ENCODE measurements around the gene DMD. TPM values are rescaled to one million over a fixed set of nuclear protein-coding genes. Genes with fewer than 3 reads are reported as not detected.

The DMD gene
- total RNA-seq, 5 donors from 2014 or later (not counting 1 experiment from before 2014, with no cell fraction given) = 0.73 to 1.6 (median 0.88) TPM; not detected in 1

- ATAC-seq (replicated peaks in 1 of 4) = no peak
- ChIA-PET POLR2A (no interaction called here), CTCF (no interaction called here)
- Histone ChIP-seq H3K27ac (ENCODE audit: low read length) (no peak overlapping the region), H3K27me3 (replicated peaks in 1 of 2; ENCODE audit: control insufficient read depth in 2 of 2, extremely low read depth in 1 of 2, insufficient read depth in 2 of 2, low read length in 1 of 2) (no peaks in the 10 kb centered on the region), H3K36me3 (ENCODE audit: control insufficient read depth in 2 of 2, extremely low read depth in 1 of 2, insufficient read depth in 1 of 2, low read length in 1 of 2) (no peaks in the 10 kb centered on the region), H3K9me3 (no peaks in the 10 kb centered on the region), H3K4me1 (ENCODE audit: control insufficient read depth in 1 of 2, extremely low read depth in 1 of 2, insufficient read depth in 2 of 2, low read length in 2 of 2) (no peaks in the 10 kb centered on the region), H3K4me3 (ENCODE audit: control insufficient read depth in 1 of 2, extremely low read depth in 1 of 2, low read length in 1 of 2) (no peak overlapping the region)
- no peaks in the 10 kb centered on the region for H3K27me3 Mint-ChIP-seq
- H3K9me3 Mint-ChIP-seq = no peaks in the 10 kb centered on the region
- no peak overlapping the region for H3K4me3 Mint-ChIP-seq
- H3K36me3 Mint-ChIP-seq = no peaks in the 10 kb centered on the region
- DNase-seq = no peak
- no CpG with 5 or more reads among the region's 12 CpGs for WGBS (ENCODE audit: insufficient coverage)
- H3K27ac Mint-ChIP-seq = no peak overlapping the region
- no peaks in the 10 kb centered on the region for H3K4me1 Mint-ChIP-seq
These were observed 72.6 kb downstream of the DMD start for GRCh38 chrX:33138677-33139249.

DNA sequence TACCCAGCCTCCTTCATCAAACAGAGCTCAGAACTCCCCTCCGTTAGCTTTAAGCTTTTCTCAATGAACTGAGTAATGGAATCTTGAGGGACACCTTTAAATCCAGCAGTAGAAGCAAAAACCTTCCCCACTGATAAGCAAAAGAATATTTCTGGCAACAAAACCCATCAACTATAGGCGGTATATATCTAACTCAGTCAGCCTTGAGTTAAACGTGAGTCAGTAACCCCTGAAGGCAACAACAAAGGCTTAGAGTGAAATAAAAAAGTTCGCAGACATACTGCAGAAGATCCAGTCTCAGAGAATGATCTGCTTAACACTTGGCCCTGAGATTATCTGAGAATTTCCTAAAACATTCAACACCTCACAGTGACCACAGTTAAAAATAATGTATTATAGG lies 77.2 kb downstream of the DMD start:
- H3K9me3 Mint-ChIP-seq = peaks cover 0 to 3% (median 0%) of the 10 kb centered on the region in 3 donors
- H3K27me3 Mint-ChIP-seq = peaks cover 0 to 3% of the 10 kb centered on the region in 2 donors
- H3K9me3 ChIP-seq = no peaks in the 10 kb centered on the region
- H3K4me1 ChIP-seq (ENCODE audit: control insufficient read depth in 1 of 2, extremely low read depth in 1 of 2, insufficient read depth in 2 of 2, low read length in 2 of 2) = no peaks in the 10 kb centered on the region
- H3K36me3 Mint-ChIP-seq = no peaks in the 10 kb centered on the region
- no peaks in the 10 kb centered on the region for H3K36me3 ChIP-seq (ENCODE audit: control insufficient read depth in 2 of 2, extremely low read depth in 1 of 2, insufficient read depth in 1 of 2, low read length in 1 of 2)
- CTCF ChIA-PET = no interaction called here
- H3K27ac ChIP-seq (ENCODE audit: low read length) = no peak overlapping the region
- DNase-seq = no peak
- H3K4me1 Mint-ChIP-seq = no peaks in the 10 kb centered on the region
- no peak overlapping the region for H3K4me3 ChIP-seq (ENCODE audit: control insufficient read depth in 1 of 2, extremely low read depth in 1 of 2, low read length in 1 of 2)
- no peak for ATAC-seq (replicated peaks in 1 of 4)
- POLR2A ChIA-PET = no interaction called here
- no peaks in the 10 kb centered on the region for H3K27me3 ChIP-seq (replicated peaks in 1 of 2; ENCODE audit: control insufficient read depth in 2 of 2, extremely low read depth in 1 of 2, insufficient read depth in 2 of 2, low read length in 1 of 2)
- H3K4me3 Mint-ChIP-seq = no peak overlapping the region
- no peak overlapping the region for H3K27ac Mint-ChIP-seq
- WGBS (ENCODE audit: insufficient coverage) = no CpG with 5 or more reads among the region's 4 CpGs

- Histone ChIP-seq H3K36me3 (ENCODE audit: control insufficient read depth in 2 of 2, extremely low read depth in 1 of 2, insufficient read depth in 1 of 2, low read length in 1 of 2) (no peaks in the 10 kb centered on the region), H3K27me3 (replicated peaks in 1 of 2; ENCODE audit: control insufficient read depth in 2 of 2, extremely low read depth in 1 of 2, insufficient read depth in 2 of 2, low read length in 1 of 2) (no peaks in the 10 kb centered on the region), H3K4me3 (ENCODE audit: control insufficient read depth in 1 of 2, extremely low read depth in 1 of 2, low read length in 1 of 2) (no peak overlapping the region), H3K4me1 (ENCODE audit: control insufficient read depth in 1 of 2, extremely low read depth in 1 of 2, insufficient read depth in 2 of 2, low read length in 2 of 2) (no peaks in the 10 kb centered on the region), H3K9me3 (no peaks in the 10 kb centered on the region), H3K27ac (ENCODE audit: low read length) (no peak overlapping the region)
- Mint-ChIP-seq H3K27ac (no peak overlapping the region), H3K36me3 (no peaks in the 10 kb centered on the region), H3K9me3 (peaks cover 0 to 3% (median 0%) of the 10 kb centered on the region in 3 donors), H3K4me1 (no peaks in the 10 kb centered on the region), H3K27me3 (peaks cover 0 to 3% of the 10 kb centered on the region in 2 donors), H3K4me3 (no peak overlapping the region)
- ATAC-seq (replicated peaks in 1 of 4) = no peak
- DNase-seq = no peak
- CTCF ChIA-PET = no interaction called here
- no CpG with 5 or more reads among the region's 3 CpGs for WGBS (ENCODE audit: insufficient coverage)
- POLR2A ChIA-PET = no interaction called here
These were observed 78.0 kb downstream of the DMD start for GRCh38 chrX:33133320-33133719.

GRCh38 chrX:33132569-33132968 lies 78.8 kb downstream of the DMD start:
- Mint-ChIP-seq H3K9me3 (peaks cover 0 to 3% (median 0%) of the 10 kb centered on the region in 3 donors), H3K4me1 (no peaks in the 10 kb centered on the region), H3K27me3 (peaks cover 0 to 3% of the 10 kb centered on the region in 2 donors), H3K36me3 (no peaks in the 10 kb centered on the region), H3K4me3 (no peak overlapping the region), H3K27ac (no peak overlapping the region)
- WGBS (ENCODE audit: insufficient coverage) = no CpG with 5 or more reads among the region's 3 CpGs
- ChIA-PET POLR2A (no interaction called here), CTCF (no interaction called here)
- H3K27ac ChIP-seq (ENCODE audit: low read length) = no peak overlapping the region
- H3K36me3 ChIP-seq (ENCODE audit: control insufficient read depth in 2 of 2, extremely low read depth in 1 of 2, insufficient read depth in 1 of 2, low read length in 1 of 2) = no peaks in the 10 kb centered on the region
- H3K4me1 ChIP-seq (ENCODE audit: control insufficient read depth in 1 of 2, extremely low read depth in 1 of 2, insufficient read depth in 2 of 2, low read length in 2 of 2) = no peaks in the 10 kb centered on the region
- no peak for ATAC-seq (replicated peaks in 1 of 4)
- no peaks in the 10 kb centered on the region for H3K9me3 ChIP-seq
- H3K27me3 ChIP-seq (replicated peaks in 1 of 2; ENCODE audit: control insufficient read depth in 2 of 2, extremely low read depth in 1 of 2, insufficient read depth in 2 of 2, low read length in 1 of 2) = no peaks in the 10 kb centered on the region
- H3K4me3 ChIP-seq (ENCODE audit: control insufficient read depth in 1 of 2, extremely low read depth in 1 of 2, low read length in 1 of 2) = no peak overlapping the region
- DNase-seq = no peak

DNA sequence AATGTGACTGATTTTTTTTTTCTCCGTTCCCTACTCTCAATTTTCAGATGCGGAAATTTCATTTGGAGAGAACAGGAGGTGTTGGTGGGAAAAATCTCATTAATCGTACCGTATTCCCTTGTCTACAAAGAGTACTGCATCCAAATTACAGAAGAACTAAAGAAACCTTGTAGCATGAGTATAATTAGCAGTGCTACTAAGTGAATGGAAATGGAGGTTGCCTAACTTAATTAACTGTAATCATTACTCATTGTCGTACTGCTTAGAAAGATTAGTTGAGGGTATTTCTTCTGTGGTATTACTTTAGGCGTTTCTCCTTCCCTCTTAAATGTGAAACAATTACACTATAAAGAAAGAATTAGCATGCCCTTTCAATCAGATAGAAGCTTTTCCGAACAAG lies 81.7 kb downstream of the DMD start:
- Histone ChIP-seq H3K27ac (ENCODE audit: low read length) (no peak overlapping the region), H3K27me3 (replicated peaks in 1 of 2; ENCODE audit: control insufficient read depth in 2 of 2, extremely low read depth in 1 of 2, insufficient read depth in 2 of 2, low read length in 1 of 2) (no peaks in the 10 kb centered on the region), H3K4me1 (ENCODE audit: control insufficient read depth in 1 of 2, extremely low read depth in 1 of 2, insufficient read depth in 2 of 2, low read length in 2 of 2) (no peaks in the 10 kb centered on the region), H3K4me3 (ENCODE audit: control insufficient read depth in 1 of 2, extremely low read depth in 1 of 2, low read length in 1 of 2) (no peak overlapping the region), H3K36me3 (ENCODE audit: control insufficient read depth in 2 of 2, extremely low read depth in 1 of 2, insufficient read depth in 1 of 2, low read length in 1 of 2) (no peaks in the 10 kb centered on the region), H3K9me3 (no peaks in the 10 kb centered on the region)
- no peak overlapping the region for H3K27ac Mint-ChIP-seq
- peaks cover 0 to 3% (median 0%) of the 10 kb centered on the region in 3 donors for H3K9me3 Mint-ChIP-seq
- no peaks in the 10 kb centered on the region for H3K36me3 Mint-ChIP-seq
- H3K27me3 Mint-ChIP-seq = peaks cover 0 to 3% of the 10 kb centered on the region in 2 donors
- ATAC-seq (replicated peaks in 1 of 4) = no peak
- no peak for DNase-seq
- H3K4me1 Mint-ChIP-seq = no peaks in the 10 kb centered on the region
- no CpG with 5 or more reads among the region's 7 CpGs for WGBS (ENCODE audit: insufficient coverage)
- H3K4me3 Mint-ChIP-seq = no peak overlapping the region
- ChIA-PET CTCF (no interaction called here), POLR2A (no interaction called here)

DNA sequence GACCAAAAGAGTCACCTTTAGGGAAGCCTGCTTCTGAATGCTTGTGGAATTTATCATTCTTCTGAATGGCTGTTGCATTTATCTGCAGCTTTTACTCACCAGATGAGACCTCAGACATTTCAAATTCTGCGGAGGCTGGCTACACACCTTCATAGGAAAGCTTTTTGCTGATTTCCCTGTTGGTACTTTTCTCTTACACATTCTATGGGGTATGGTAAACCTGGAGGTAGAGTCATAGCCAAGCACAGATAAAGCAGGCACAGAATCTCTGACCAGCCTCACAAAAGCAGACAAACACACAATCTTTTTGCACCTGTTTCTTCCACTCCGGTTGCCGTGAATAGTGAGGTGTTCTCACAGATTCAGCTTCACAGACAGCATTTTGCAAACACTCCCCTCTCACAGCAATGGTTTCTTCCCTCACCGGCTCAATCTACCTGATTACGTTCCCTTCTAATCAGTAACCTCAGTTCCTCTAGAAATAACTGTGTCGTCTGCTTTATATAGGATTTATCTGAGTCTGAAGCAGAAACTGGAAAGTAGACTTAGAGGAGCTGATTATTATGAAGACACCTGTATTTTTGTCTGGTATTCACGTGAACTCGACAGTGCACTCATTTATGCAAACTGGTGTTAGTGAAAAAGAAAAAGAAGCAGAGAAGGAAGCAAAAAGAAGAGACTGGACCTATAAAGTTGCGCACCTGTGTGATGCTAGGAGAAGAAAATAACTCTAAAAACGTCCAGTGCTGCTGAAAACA lies 83.1 kb downstream of the DMD start:
- DNase-seq (no peak), ATAC-seq (replicated peaks in 1 of 4) (no peak)
- no peak overlapping the region for H3K27ac ChIP-seq (ENCODE audit: low read length)
- no peaks in the 10 kb centered on the region for H3K36me3 Mint-ChIP-seq
- H3K4me3 Mint-ChIP-seq = no peak overlapping the region
- H3K9me3 Mint-ChIP-seq = peaks cover 0 to 3% (median 0%) of the 10 kb centered on the region in 3 donors
- H3K4me3 ChIP-seq (ENCODE audit: control insufficient read depth in 1 of 2, extremely low read depth in 1 of 2, low read length in 1 of 2) = no peak overlapping the region
- POLR2A ChIA-PET = no interaction called here
- H3K4me1 ChIP-seq (ENCODE audit: control insufficient read depth in 1 of 2, extremely low read depth in 1 of 2, insufficient read depth in 2 of 2, low read length in 2 of 2) = no peaks in the 10 kb centered on the region
- WGBS (ENCODE audit: insufficient coverage) = 0% methylated on average over 1 of the region's 10 CpGs
- no peaks in the 10 kb centered on the region for H3K4me1 Mint-ChIP-seq
- no peaks in the 10 kb centered on the region for H3K27me3 ChIP-seq (replicated peaks in 1 of 2; ENCODE audit: control insufficient read depth in 2 of 2, extremely low read depth in 1 of 2, insufficient read depth in 2 of 2, low read length in 1 of 2)
- H3K36me3 ChIP-seq (ENCODE audit: control insufficient read depth in 2 of 2, extremely low read depth in 1 of 2, insufficient read depth in 1 of 2, low read length in 1 of 2) = no peaks in the 10 kb centered on the region
- H3K9me3 ChIP-seq = no peaks in the 10 kb centered on the region
- H3K27ac Mint-ChIP-seq = no peak overlapping the region
- H3K27me3 Mint-ChIP-seq = peaks cover 0 to 3% of the 10 kb centered on the region in 2 donors
- CTCF ChIA-PET = no interaction called here
